COLO668 (cell line): ENCODE results near the gene S100PBP.
"Not testable (repeated sequence)": the region's sequence is repeated elsewhere in the genome, so short reads cannot be mapped to it uniquely, and the experiment has no call there.

Experiments used
- DNase-seq: peaks from one replicate; lab custom pipeline; 2025; ENCODE audit not compliant: unreplicated experiment; lab: John Stamatoyannopoulos, UW

Gene S100PBP

GRCh38 chr1:32784817-32785216 is 32.6 kb upstream of the S100PBP start:
- no peak for DNase-seq

- DNase-seq: no peak
Measured at GRCh38 chr1:32786856-32787255, 30.6 kb upstream of the S100PBP start.

GRCh38 chr1:32789356-32789755 is 28.1 kb upstream of the S100PBP start:
- DNase-seq: not testable (repeated sequence)

- DNase-seq: no peak
Measured at GRCh38 chr1:32791881-32792280, 25.6 kb upstream of the S100PBP start.

GRCh38 chr1:32795763-32796162 is 21.7 kb upstream of the S100PBP start:
- not testable (repeated sequence) for DNase-seq

GRCh38 chr1:32797456-32797855 is 20.0 kb upstream of the S100PBP start:
- no peak for DNase-seq

GRCh38 chr1:32798191-32798590 is 19.3 kb upstream of the S100PBP start:
- DNase-seq: no peak

- DNase-seq: no peak
Measured at GRCh38 chr1:32798679-32799416, 18.6 kb upstream of the S100PBP start.

- DNase-seq: no peak
Measured at GRCh38 chr1:32801096-32801715, 16.2 kb upstream of the S100PBP start.

- DNase-seq: not testable (repeated sequence)
Measured at GRCh38 chr1:32804460-32804859, 13.0 kb upstream of the S100PBP start.

GRCh38 chr1:32806290-32806689 is 11.2 kb upstream of the S100PBP start:
- no peak for DNase-seq

- DNase-seq: no peak
Measured at GRCh38 chr1:32806910-32807523, 10.4 kb upstream of the S100PBP start.

- no peak for DNase-seq
Measured at GRCh38 chr1:32808580-32808979, 8.9 kb upstream of the S100PBP start.

GRCh38 chr1:32810358-32810757 is 7.1 kb upstream of the S100PBP start:
- DNase-seq: no peak

GRCh38 chr1:32811265-32811664 is 6.2 kb upstream of the S100PBP start:
- no peak for DNase-seq

- no peak for DNase-seq
Measured at GRCh38 chr1:32811917-32812316, 5.5 kb upstream of the S100PBP start.

GRCh38 chr1:32813941-32814739 is 3.3 kb upstream of the S100PBP start:
- no peak for DNase-seq

GRCh38 chr1:32816676-32817158 is 736 bp upstream of the S100PBP start:
- DNase-seq: peak; percentile 69

- DNase-seq: peak; percentile 90
Measured at GRCh38 chr1:32817815-32818786, 648 bp downstream of the S100PBP start.
